GM19455 (cell line): ENCODE data around the gene ARHGEF3.

Source experiments
- ATAC-seq: cut with Tn5 transposase; IDR thresholded peaks from one replicate; pipeline ENCODE4 v1.9.1; 2021; ENCODE audit not compliant: unreplicated experiment

Gene ARHGEF3

GRCh38 chr3:56691165-56692000 lies 110.4 kb downstream of the ARHGEF3 start:
- ATAC-seq = no peak

- no peak for ATAC-seq
These were observed 112.4 kb downstream of the ARHGEF3 start for GRCh38 chr3:56689303-56689702.

- ATAC-seq = peak; percentile 54
These were observed 113.6 kb downstream of the ARHGEF3 start for GRCh38 chr3:56688191-56688590.

GRCh38 chr3:56684029-56684428 lies 117.7 kb downstream of the ARHGEF3 start:
- no peak for ATAC-seq

GRCh38 chr3:56683122-56683817 lies 118.5 kb downstream of the ARHGEF3 start, which contains the start of gene TASOR:
TSS of gene TASOR (minus strand) at chr3:56683265. CDS start at chr3:56683006, 259 bp downstream.
- ATAC-seq = peak; percentile 80

GRCh38 chr3:56682462-56683121 lies 119.2 kb downstream of the ARHGEF3 start:
- ATAC-seq = peak; percentile 84

- peak; percentile 2 for ATAC-seq
These were observed 119.7 kb downstream of the ARHGEF3 start for GRCh38 chr3:56681984-56682461.

GRCh38 chr3:56680054-56680580 lies 121.6 kb downstream of the ARHGEF3 start:
- ATAC-seq = no peak
